ENCODE measurements around the gene RBL1. TPM values are rescaled to one million over a fixed set of nuclear protein-coding genes. Genes with fewer than 3 reads are reported as not detected.

RBL1 gene, protein sequence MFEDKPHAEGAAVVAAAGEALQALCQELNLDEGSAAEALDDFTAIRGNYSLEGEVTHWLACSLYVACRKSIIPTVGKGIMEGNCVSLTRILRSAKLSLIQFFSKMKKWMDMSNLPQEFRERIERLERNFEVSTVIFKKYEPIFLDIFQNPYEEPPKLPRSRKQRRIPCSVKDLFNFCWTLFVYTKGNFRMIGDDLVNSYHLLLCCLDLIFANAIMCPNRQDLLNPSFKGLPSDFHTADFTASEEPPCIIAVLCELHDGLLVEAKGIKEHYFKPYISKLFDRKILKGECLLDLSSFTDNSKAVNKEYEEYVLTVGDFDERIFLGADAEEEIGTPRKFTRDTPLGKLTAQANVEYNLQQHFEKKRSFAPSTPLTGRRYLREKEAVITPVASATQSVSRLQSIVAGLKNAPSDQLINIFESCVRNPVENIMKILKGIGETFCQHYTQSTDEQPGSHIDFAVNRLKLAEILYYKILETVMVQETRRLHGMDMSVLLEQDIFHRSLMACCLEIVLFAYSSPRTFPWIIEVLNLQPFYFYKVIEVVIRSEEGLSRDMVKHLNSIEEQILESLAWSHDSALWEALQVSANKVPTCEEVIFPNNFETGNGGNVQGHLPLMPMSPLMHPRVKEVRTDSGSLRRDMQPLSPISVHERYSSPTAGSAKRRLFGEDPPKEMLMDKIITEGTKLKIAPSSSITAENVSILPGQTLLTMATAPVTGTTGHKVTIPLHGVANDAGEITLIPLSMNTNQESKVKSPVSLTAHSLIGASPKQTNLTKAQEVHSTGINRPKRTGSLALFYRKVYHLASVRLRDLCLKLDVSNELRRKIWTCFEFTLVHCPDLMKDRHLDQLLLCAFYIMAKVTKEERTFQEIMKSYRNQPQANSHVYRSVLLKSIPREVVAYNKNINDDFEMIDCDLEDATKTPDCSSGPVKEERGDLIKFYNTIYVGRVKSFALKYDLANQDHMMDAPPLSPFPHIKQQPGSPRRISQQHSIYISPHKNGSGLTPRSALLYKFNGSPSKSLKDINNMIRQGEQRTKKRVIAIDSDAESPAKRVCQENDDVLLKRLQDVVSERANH
- 7.5 to 10.7 TPM (median 9.9 TPM) in 5 replicates for total RNA-seq (2022; extraction: Qiagen RNA extraction; ENCODE audit: low read depth)

DNA sequence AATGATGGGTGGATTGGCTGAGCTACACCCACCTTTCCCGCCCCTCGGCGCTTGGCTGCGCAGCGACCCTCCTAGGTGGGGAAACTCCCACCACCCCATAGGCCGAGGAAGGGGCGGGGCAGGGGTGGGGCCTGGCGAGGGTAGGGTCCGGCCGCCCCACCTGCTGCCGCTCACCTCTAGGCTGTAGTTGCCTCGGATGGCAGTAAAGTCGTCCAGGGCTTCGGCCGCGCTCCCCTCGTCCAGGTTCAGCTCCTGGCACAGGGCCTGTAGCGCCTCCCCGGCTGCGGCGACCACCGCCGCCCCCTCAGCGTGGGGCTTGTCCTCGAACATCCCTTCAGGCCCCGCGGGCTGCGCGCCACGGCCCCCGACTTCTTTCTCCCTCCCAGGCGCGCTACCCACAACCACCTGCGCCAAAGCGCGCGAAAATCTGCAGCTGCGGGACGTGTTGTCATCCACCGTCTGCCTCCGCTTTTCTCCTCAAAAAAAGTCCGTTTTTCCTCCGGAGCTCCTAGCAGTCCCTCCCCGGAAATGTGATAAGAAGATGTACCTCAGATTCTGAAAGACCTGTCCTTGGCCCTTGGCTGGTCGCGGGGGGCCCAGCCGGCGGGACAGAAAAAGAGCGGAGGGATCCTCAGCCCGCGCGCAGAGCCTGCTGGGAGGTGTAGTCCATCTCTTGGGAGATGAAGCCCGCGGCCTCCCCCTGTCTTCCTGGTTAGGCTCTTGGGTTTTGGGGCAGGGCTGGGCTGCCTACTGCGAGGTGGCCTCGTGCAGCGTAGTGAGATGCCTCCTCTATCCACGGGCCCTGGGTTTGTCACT lies at the start of gene RBL1:
Gene RBL1 (minus strand): TSS at position 399 of the 816 bp plus-strand sequence. CDS start 69 bp downstream, at position 330.

DNA sequence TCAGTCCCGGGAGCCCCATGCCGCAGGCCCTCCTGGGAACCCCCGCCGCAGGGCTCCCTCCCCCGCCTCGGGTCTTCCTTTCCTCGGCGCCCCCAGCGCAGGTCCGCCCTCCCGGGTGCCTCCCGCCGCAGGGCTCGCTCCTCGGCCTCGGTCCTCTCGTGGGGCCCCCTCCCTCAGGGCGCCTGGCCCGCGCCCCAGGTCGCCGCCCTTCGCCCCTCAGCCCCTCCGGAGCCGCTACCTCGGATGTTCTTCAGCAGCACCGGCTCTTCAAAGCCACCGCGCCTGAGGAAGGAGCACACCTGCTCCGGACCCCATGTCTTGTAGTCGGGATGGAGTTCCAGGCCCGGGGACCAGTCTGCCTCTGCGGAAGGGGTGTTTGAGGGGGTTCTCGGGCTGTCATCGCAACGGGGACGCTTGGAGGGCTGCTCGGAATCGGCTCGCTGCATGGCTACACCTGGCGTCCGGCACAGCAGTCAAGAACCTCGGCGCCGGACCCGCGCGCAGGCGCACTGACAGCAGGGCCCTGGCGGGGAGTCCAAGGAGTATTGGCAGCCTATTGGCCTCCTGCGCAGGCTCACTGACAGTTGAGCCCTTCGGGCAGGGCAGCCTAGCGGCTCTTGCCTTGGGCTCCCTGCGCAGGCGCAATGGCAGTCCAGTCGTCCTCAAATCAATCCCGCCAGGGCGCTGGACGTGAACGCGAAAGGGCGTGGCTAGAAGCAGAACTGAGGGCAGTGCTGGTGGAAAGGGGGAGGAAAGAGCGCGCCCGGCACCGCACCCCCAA lies 144.4 kb downstream of the RBL1 start, which contains the start of gene SAMHD1:
Gene SAMHD1 (minus strand): TSS at position 511 of the 781 bp plus-strand sequence. CDS start 65 bp downstream, at position 446.

Other genes with a start within 250 kb of the RBL1 start
- not detected in 5 replicates for gene TLDC2, start 219.9 kb downstream of the RBL1 start, total RNA-seq (2022; extraction: Qiagen RNA extraction; ENCODE audit: low read depth)
- gene SAMHD1, start 144.3 kb downstream of the RBL1 start, total RNA-seq (2022; extraction: Qiagen RNA extraction; ENCODE audit: low read depth): 6.5 to 7.8 TPM (median 7.4 TPM) in 5 replicates
- gene RPN2, start 83.3 kb upstream of the RBL1 start, total RNA-seq (2022; extraction: Qiagen RNA extraction; ENCODE audit: low read depth): 258 to 274 TPM (median 261 TPM) in 5 replicates
- 0.61 to 1.3 TPM (median 0.74 TPM) in 5 replicates for gene MROH8, start 83.6 kb upstream of the RBL1 start, total RNA-seq (2022; extraction: Qiagen RNA extraction; ENCODE audit: low read depth)
- gene GHRH, start 165.8 kb upstream of the RBL1 start, total RNA-seq (2022; extraction: Qiagen RNA extraction; ENCODE audit: low read depth): not detected in 5 replicates
- 77.0 to 98.2 TPM (median 94.7 TPM) in 5 replicates for gene MANBAL, start 193.7 kb upstream of the RBL1 start, total RNA-seq (2022; extraction: Qiagen RNA extraction; ENCODE audit: low read depth)